Measurements from ENCODE around the gene SLC10A7. TPM values are rescaled to one million over a fixed set of nuclear protein-coding genes. Genes with fewer than 3 reads are reported as not detected.
A peak's percentile ranks its signal among the peaks of the same experiment; 100 is the strongest.

SLC10A7 gene
- total and polyA plus RNA-seq, 4 donors: 7.3 to 25.6 (median 15.5) TPM

DNA sequence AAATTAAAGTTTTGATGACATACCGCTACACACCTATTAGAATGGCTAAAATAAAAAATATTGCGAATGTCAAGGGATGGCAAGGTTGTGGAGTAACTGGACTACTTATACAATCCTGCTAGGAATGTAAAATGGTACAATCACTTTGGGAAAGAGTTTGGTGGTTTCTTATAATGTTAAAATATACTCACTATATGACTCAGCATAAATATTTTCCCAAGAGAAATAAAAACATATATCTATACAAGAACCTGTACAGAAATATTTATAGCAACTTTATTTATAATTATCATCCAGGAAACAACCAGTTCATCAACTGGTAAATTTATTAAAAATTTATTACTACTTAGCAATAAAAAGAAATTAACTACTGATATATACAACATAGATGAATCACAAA, 89.7 kb downstream of the SLC10A7 start:
- no peaks in the 10 kb centered on the region for H3K36me3 ChIP-seq (ENCODE audit: control insufficient read depth, insufficient read depth, low read length)
- H3K27ac ChIP-seq (ENCODE audit: low read depth, low read length): no peak overlapping the region
- no peaks in the 10 kb centered on the region for H3K9me3 ChIP-seq (ENCODE audit: control insufficient read depth, insufficient read depth, low read length)
- DNase-seq (ENCODE audit: low read depth in 4 of 6, low spot score in 6 of 6): no peak
- no peak overlapping the region for H3K4me3 ChIP-seq (ENCODE audit: low read depth, low read length)
- H3K27me3 ChIP-seq (ENCODE audit: control insufficient read depth, insufficient read depth, low read length): no peaks in the 10 kb centered on the region
- no CpG with 5 or more reads among the region's 2 CpGs for WGBS (ENCODE audit: insufficient coverage)
- no peaks in the 10 kb centered on the region for H3K4me1 ChIP-seq (ENCODE audit: control insufficient read depth, insufficient read depth, low read length)

DNA sequence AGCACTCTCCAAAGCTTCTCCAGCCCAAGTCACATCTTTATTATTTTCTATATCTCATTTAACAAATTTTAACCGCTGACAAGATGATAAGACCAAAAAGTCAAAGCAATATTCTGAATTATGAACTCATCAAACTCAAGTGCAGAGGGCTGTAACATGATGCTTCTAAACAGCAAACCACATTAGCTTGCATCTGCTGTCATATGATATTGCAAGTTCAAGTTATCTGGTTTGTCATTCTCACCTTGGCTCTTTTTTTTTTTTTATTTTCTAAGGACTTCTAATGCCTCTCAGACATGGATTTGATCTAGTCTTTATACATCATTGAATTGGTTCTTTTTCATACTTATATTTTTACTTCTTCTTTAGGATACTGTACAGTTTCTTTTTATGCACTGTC, 93.4 kb downstream of the SLC10A7 start:
- WGBS (ENCODE audit: insufficient coverage): 100% methylated on average over 1 of the region's 1 CpG
- Histone ChIP-seq H3K4me1 (ENCODE audit: control insufficient read depth, insufficient read depth, low read length) (no peaks in the 10 kb centered on the region), H3K4me3 (ENCODE audit: low read depth, low read length) (no peak overlapping the region), H3K27ac (ENCODE audit: low read depth, low read length) (no peak overlapping the region), H3K9me3 (ENCODE audit: control insufficient read depth, insufficient read depth, low read length) (no peaks in the 10 kb centered on the region), H3K36me3 (ENCODE audit: control insufficient read depth, insufficient read depth, low read length) (no peaks in the 10 kb centered on the region), H3K27me3 (ENCODE audit: control insufficient read depth, insufficient read depth, low read length) (no peaks in the 10 kb centered on the region)
- no peak for DNase-seq (ENCODE audit: low read depth in 4 of 6, low spot score in 6 of 6)

DNA sequence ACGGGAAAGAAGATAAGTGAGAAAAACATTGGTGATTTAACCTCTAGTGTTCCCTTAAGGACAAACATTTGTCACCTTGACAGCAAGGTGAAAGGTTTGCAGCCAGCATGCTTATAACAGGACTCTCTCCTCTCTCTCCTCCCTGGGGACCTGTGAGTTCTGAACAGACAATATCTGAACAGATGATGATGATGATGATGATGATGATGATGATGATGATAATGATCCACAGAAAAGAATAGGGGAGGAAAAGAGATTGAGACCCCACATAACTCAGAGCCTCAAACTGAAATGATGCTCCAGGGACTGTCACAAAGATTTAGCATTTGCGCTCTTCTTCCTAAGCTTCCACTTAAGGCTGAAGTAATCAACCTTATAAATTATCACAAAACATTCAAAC, 103.9 kb downstream of the SLC10A7 start:
- Histone ChIP-seq H3K9me3 (ENCODE audit: control insufficient read depth, insufficient read depth, low read length) (no peaks in the 10 kb centered on the region), H3K4me3 (ENCODE audit: low read depth, low read length) (no peak overlapping the region), H3K36me3 (ENCODE audit: control insufficient read depth, insufficient read depth, low read length) (no peaks in the 10 kb centered on the region), H3K27ac (ENCODE audit: low read depth, low read length) (no peak overlapping the region), H3K4me1 (ENCODE audit: control insufficient read depth, insufficient read depth, low read length) (no peaks in the 10 kb centered on the region), H3K27me3 (ENCODE audit: control insufficient read depth, insufficient read depth, low read length) (no peaks in the 10 kb centered on the region)
- DNase-seq (ENCODE audit: low read depth in 4 of 6, low spot score in 6 of 6): peak in 1 of 6 donors; percentile 23
- WGBS (ENCODE audit: insufficient coverage): 100% methylated on average over 1 of the region's 2 CpGs

DNA sequence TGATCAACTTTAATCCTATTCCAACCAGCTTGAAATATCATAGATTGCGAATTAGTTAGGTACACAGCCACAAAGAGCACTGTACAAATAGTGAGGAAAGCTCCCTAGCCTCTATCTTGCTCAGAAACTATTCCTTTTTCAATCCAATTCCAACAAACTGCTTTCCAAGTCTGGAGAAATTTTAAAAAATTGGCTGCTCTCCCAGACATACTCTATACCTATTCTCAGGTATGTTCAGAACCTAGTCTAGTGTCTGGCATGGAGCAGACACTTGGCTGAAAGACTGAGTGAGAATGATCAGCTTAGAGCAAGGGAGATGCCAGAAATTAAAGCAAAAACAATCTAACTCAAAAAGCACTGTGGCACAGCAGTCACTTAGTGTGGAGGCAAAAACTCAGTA, 105.9 kb downstream of the SLC10A7 start:
- H3K4me3 ChIP-seq (ENCODE audit: low read depth, low read length): no peak overlapping the region
- no peak for DNase-seq (ENCODE audit: low read depth in 4 of 6, low spot score in 6 of 6)
- WGBS (ENCODE audit: insufficient coverage): 100% methylated on average over 1 of the region's 1 CpG

DNA sequence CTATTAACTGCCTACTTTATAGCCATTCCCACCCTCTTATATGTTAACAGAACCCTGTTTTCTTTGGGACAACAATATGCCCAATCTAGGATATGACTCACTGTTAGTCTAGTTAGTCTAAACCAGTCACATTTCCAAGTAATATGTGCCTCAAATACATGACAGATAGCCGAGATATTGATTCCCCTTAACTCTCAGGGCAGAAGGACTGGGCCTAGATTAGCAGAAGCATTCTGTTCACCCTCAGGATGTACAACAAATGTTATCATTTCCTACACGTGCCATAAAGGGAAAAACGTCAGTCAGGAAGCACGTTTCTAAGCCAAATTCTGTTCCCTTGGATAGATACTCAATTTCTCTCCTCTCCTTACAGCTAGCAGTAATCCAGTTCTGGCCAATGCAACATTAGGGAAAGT, 114.1 kb downstream of the SLC10A7 start:
- DNase-seq (ENCODE audit: low read depth in 4 of 6, low spot score in 6 of 6): no peak
- no peak overlapping the region for H3K27ac ChIP-seq (ENCODE audit: low read depth, low read length)
- WGBS (ENCODE audit: insufficient coverage): 97% methylated on average over 3 of the region's 4 CpGs

More for the DNA sequence above, 105.9 kb downstream of the SLC10A7 start:
- no peaks in the 10 kb centered on the region for H3K4me1 ChIP-seq (ENCODE audit: control insufficient read depth, insufficient read depth, low read length)
- H3K9me3 ChIP-seq (ENCODE audit: control insufficient read depth, insufficient read depth, low read length): no peaks in the 10 kb centered on the region
- no peaks in the 10 kb centered on the region for H3K27me3 ChIP-seq (ENCODE audit: control insufficient read depth, insufficient read depth, low read length)
- no peaks in the 10 kb centered on the region for H3K36me3 ChIP-seq (ENCODE audit: control insufficient read depth, insufficient read depth, low read length)
- H3K27ac ChIP-seq (ENCODE audit: low read depth, low read length): no peak overlapping the region

DNA sequence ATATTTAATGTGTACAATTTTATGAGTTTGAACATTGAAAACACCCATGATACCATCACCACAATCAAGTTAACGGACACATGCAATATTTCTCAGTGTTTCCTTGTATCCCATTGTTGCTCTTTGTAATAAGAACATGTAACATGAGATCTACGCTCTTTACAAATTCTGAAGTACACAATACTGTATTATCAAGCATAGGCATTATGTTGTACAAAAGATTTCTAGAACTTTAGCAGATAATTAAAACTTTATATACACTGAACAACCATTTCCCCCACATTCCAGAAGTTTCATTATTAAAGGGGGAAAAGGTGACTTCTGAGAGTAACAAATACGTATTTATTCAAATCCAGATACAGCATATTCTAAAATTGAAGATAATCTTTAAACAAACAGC, 114.5 kb downstream of the SLC10A7 start:
- Histone ChIP-seq H3K4me1 (ENCODE audit: control insufficient read depth, insufficient read depth, low read length) (no peaks in the 10 kb centered on the region), H3K27me3 (ENCODE audit: control insufficient read depth, insufficient read depth, low read length) (no peaks in the 10 kb centered on the region), H3K4me3 (ENCODE audit: low read depth, low read length) (no peak overlapping the region), H3K9me3 (ENCODE audit: control insufficient read depth, insufficient read depth, low read length) (no peaks in the 10 kb centered on the region), H3K36me3 (ENCODE audit: control insufficient read depth, insufficient read depth, low read length) (no peaks in the 10 kb centered on the region), H3K27ac (ENCODE audit: low read depth, low read length) (no peak overlapping the region)
- DNase-seq (ENCODE audit: low read depth in 4 of 6, low spot score in 6 of 6): no peak
- WGBS (ENCODE audit: insufficient coverage): no CpG with 5 or more reads among the region's 3 CpGs

More for the DNA sequence above, 114.1 kb downstream of the SLC10A7 start:
- H3K4me3 ChIP-seq (ENCODE audit: low read depth, low read length): no peak overlapping the region
- H3K27me3 ChIP-seq (ENCODE audit: control insufficient read depth, insufficient read depth, low read length): no peaks in the 10 kb centered on the region
- H3K36me3 ChIP-seq (ENCODE audit: control insufficient read depth, insufficient read depth, low read length): no peaks in the 10 kb centered on the region
- no peaks in the 10 kb centered on the region for H3K4me1 ChIP-seq (ENCODE audit: control insufficient read depth, insufficient read depth, low read length)
- H3K9me3 ChIP-seq (ENCODE audit: control insufficient read depth, insufficient read depth, low read length): no peaks in the 10 kb centered on the region

DNA sequence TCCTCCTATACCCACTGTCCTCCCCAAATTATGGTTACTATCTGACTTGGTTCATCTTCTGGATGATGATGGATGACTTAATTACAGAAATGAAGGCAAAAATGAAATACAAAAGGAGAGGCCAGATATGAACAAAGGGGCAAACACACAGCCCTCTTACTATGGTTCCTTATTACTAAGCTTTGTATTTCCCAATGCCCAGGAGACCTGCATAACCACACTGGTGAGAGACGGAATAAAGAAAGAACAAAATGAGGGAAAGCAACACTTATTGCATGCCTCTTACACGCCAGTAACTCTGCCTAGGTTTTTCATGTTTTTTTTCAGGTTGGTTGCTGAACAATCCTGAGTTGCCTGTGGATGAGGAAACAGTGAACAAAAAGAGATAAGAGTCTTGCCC, 120.5 kb downstream of the SLC10A7 start:
- no peak overlapping the region for H3K4me3 ChIP-seq (ENCODE audit: low read depth, low read length)
- no peak overlapping the region for H3K27ac ChIP-seq (ENCODE audit: low read depth, low read length)
- no peaks in the 10 kb centered on the region for H3K4me1 ChIP-seq (ENCODE audit: control insufficient read depth, insufficient read depth, low read length)
- WGBS (ENCODE audit: insufficient coverage): no CpG with 5 or more reads among the region's 2 CpGs
- H3K36me3 ChIP-seq (ENCODE audit: control insufficient read depth, insufficient read depth, low read length): no peaks in the 10 kb centered on the region
- H3K9me3 ChIP-seq (ENCODE audit: control insufficient read depth, insufficient read depth, low read length): no peaks in the 10 kb centered on the region
- no peaks in the 10 kb centered on the region for H3K27me3 ChIP-seq (ENCODE audit: control insufficient read depth, insufficient read depth, low read length)
- no peak for DNase-seq (ENCODE audit: low read depth in 4 of 6, low spot score in 6 of 6)

DNA sequence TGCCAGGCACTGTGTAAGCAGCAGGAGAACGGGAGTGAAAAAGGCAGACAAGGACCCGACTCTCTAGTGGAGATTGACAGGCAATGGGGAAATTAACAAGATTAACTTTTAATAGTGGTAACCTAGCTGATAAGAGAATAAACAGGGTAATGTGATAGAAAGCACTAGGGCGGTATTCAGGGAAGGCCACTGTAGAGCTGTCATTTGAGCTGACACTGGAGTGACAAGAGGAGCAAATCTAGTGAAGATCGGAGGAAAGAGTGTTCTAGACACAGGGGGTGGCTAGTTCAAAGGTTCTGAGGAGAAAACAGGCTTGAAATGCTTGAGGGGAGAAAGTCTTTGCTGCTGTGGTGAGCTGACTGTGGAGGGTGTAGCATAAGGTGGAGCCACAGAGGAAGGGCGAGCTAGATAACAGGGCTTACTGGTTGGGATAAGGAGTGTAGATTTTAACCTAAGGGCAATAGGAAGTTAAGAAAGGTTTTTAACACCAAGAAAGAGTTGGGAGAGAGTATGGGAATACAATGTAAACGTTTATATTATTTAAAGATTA, 122.8 kb downstream of the SLC10A7 start:
- Histone ChIP-seq H3K4me3 (ENCODE audit: low read depth, low read length) (no peak overlapping the region), H3K9me3 (ENCODE audit: control insufficient read depth, insufficient read depth, low read length) (no peaks in the 10 kb centered on the region), H3K27me3 (ENCODE audit: control insufficient read depth, insufficient read depth, low read length) (no peaks in the 10 kb centered on the region), H3K4me1 (ENCODE audit: control insufficient read depth, insufficient read depth, low read length) (no peaks in the 10 kb centered on the region), H3K27ac (ENCODE audit: low read depth, low read length) (no peak overlapping the region), H3K36me3 (ENCODE audit: control insufficient read depth, insufficient read depth, low read length) (no peaks in the 10 kb centered on the region)
- DNase-seq (ENCODE audit: low read depth in 4 of 6, low spot score in 6 of 6): no peak
- 62% methylated on average over 4 of the region's 6 CpGs for WGBS (ENCODE audit: insufficient coverage)

DNA sequence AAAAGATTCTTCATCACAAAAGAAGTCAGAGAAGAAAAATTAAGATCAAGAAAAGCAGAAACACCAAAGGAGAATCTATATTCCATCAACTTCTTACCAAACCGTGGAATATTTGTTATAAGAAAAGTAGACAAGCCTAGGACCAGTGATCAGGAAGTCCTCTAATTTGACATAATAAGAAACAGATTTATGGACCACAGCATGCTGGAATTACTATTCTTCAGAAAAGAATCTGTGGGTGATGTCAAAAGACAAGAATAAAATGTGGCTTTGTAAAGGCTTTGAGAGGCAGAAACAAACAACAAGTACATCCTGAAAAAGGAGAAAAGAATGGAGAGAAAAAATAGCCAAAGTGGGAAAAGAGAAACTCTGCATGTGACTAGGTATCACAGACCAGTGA, 123.3 kb downstream of the SLC10A7 start:
- no peak for DNase-seq (ENCODE audit: low read depth in 4 of 6, low spot score in 6 of 6)

DNA sequence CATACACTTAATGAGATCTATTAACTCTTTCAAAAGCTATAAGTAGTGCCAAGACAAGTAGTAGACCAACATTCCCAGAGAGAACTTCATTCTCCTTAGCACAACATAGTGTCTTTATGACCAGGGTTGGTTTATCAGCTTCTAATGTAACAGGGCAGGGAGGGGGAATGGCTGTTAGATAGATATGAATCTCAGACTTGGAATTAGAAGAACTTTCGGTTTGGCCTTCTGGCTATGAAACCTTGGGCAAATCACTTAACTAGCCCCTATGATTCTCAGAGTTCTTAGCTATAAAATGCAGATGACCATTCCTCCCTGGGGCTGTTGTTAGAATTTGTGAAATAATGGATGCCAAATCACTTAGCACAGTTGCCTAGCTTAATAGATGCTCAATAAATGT, 132.2 kb downstream of the SLC10A7 start:
- no peak overlapping the region for H3K27ac ChIP-seq (ENCODE audit: low read depth, low read length)
- WGBS (ENCODE audit: insufficient coverage): no CpG with 5 or more reads among the region's 1 CpG
- H3K36me3 ChIP-seq (ENCODE audit: control insufficient read depth, insufficient read depth, low read length): no peaks in the 10 kb centered on the region
- no peak overlapping the region for H3K4me3 ChIP-seq (ENCODE audit: low read depth, low read length)
- no peak for DNase-seq (ENCODE audit: low read depth in 4 of 6, low spot score in 6 of 6)
- no peaks in the 10 kb centered on the region for H3K4me1 ChIP-seq (ENCODE audit: control insufficient read depth, insufficient read depth, low read length)
- H3K9me3 ChIP-seq (ENCODE audit: control insufficient read depth, insufficient read depth, low read length): no peaks in the 10 kb centered on the region
- no peaks in the 10 kb centered on the region for H3K27me3 ChIP-seq (ENCODE audit: control insufficient read depth, insufficient read depth, low read length)

More for the DNA sequence above, 123.3 kb downstream of the SLC10A7 start:
- Histone ChIP-seq H3K4me3 (ENCODE audit: low read depth, low read length) (no peak overlapping the region), H3K9me3 (ENCODE audit: control insufficient read depth, insufficient read depth, low read length) (no peaks in the 10 kb centered on the region), H3K27me3 (ENCODE audit: control insufficient read depth, insufficient read depth, low read length) (no peaks in the 10 kb centered on the region), H3K36me3 (ENCODE audit: control insufficient read depth, insufficient read depth, low read length) (no peaks in the 10 kb centered on the region), H3K4me1 (ENCODE audit: control insufficient read depth, insufficient read depth, low read length) (no peaks in the 10 kb centered on the region), H3K27ac (ENCODE audit: low read depth, low read length) (no peak overlapping the region)
- no CpG with 5 or more reads among the region's 1 CpG for WGBS (ENCODE audit: insufficient coverage)
